ENCODE data around the gene IZUMO1. TPM values are rescaled to one million over a fixed set of nuclear protein-coding genes. Genes with fewer than 3 reads are reported as not detected.

The IZUMO1 gene
- polyA plus RNA-seq, 1 donor (not counting 4 experiments of a cell fraction or from before 2014, with no cell fraction given): 0.63 TPM

DNA sequence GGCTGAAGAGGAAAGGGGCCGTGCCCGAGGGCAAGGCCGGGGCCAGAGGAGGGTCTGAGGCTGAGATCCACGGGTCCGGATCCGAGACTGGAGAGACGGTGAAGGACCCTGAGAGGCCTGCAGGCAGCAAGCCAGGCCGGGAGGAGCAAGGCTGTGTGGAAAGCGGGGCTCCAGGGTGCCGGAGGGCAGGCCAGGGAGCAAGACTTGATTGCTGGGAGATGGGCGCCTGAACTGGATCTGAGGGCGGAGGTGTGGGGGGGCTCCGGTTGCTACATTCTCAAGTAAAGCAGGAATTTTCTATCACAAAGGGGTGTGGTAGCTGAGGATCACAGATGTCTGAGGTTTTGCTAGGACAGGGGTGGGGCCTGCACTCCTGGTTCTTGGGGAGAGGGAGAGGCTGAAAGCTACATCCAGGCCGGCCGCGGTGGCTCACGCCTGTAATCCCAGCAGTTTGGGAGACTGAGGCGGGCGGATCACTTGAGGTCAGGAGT lies 31.0 kb downstream of the IZUMO1 start:
- Histone ChIP-seq H3K4me3 (ENCODE audit: control insufficient read depth in 2 of 3, extremely low read depth in 1 of 3, insufficient read depth in 2 of 3, low read depth in 1 of 3, low read length in 3 of 3) (peak overlapping the region in 2 of 3 experiments; percentile 26 to 32), H4K20me1 (ENCODE audit: control insufficient read depth, extremely low read depth, insufficient read depth, low read length) (no peaks in the 10 kb centered on the region), H3K36me3 (ENCODE audit: control insufficient read depth in 2 of 2, extremely low read depth in 1 of 2, insufficient read depth in 2 of 2, low read length in 2 of 2) (no peaks in the 10 kb centered on the region), H3K9ac (ENCODE audit: control insufficient read depth, extremely low read depth, insufficient read depth, low read length) (no peak overlapping the region), H3K27ac (ENCODE audit: control insufficient read depth, insufficient read depth, low read length) (no peak overlapping the region), H3K4me1 (ENCODE audit: control insufficient read depth, extremely low read depth, insufficient read depth, low read length) (peaks cover 30% of the 10 kb centered on the region), H3K4me2 (ENCODE audit: control insufficient read depth, extremely low read depth, insufficient read depth, low read depth, low read length) (peak overlapping the region; percentile 96), H3K9me1 (ENCODE audit: control insufficient read depth, extremely low read depth, insufficient read depth, low read length) (no peaks in the 10 kb centered on the region), H3K9me3 (ENCODE audit: control insufficient read depth, low read depth, low read length) (no peaks in the 10 kb centered on the region), H3K27me3 (ENCODE audit: control insufficient read depth, extremely low read depth, insufficient read depth, low read length) (no peaks in the 10 kb centered on the region), H3K79me2 (ENCODE audit: control insufficient read depth, insufficient read depth, low read length) (peaks cover 4% of the 10 kb centered on the region), H2AFZ (ENCODE audit: control insufficient read depth, low read length) (peak overlapping the region; percentile 13)
- DNase-seq (ENCODE audit: low read depth, low spot score) (no peak), FAIRE-seq (no peak)
- dilution Hi-C loops (cut with MboI; ENCODE audit: extremely low pct_ligation_motif_present, low sequenced_read_pairs): no loop called here
- TF ChIP-seq, protein P1, sequence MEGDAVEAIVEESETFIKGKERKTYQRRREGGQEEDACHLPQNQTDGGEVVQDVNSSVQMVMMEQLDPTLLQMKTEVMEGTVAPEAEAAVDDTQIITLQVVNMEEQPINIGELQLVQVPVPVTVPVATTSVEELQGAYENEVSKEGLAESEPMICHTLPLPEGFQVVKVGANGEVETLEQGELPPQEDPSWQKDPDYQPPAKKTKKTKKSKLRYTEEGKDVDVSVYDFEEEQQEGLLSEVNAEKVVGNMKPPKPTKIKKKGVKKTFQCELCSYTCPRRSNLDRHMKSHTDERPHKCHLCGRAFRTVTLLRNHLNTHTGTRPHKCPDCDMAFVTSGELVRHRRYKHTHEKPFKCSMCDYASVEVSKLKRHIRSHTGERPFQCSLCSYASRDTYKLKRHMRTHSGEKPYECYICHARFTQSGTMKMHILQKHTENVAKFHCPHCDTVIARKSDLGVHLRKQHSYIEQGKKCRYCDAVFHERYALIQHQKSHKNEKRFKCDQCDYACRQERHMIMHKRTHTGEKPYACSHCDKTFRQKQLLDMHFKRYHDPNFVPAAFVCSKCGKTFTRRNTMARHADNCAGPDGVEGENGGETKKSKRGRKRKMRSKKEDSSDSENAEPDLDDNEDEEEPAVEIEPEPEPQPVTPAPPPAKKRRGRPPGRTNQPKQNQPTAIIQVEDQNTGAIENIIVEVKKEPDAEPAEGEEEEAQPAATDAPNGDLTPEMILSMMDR (optimal IDR thresholded peaks at IDR 0.05 in 1 of 3, IDR thresholded peaks at IDR 0.05 in 1 of 3, conservative IDR thresholded peaks at IDR 0.05 in 1 of 3; ENCODE audit: extremely low read depth in 1 of 3, insufficient read depth in 2 of 3, low read length in 3 of 3): no peak
- no peak for TF ChIP-seq EZH2 (IDR thresholded peaks at IDR 0.05; ENCODE audit: low read length)

DNA sequence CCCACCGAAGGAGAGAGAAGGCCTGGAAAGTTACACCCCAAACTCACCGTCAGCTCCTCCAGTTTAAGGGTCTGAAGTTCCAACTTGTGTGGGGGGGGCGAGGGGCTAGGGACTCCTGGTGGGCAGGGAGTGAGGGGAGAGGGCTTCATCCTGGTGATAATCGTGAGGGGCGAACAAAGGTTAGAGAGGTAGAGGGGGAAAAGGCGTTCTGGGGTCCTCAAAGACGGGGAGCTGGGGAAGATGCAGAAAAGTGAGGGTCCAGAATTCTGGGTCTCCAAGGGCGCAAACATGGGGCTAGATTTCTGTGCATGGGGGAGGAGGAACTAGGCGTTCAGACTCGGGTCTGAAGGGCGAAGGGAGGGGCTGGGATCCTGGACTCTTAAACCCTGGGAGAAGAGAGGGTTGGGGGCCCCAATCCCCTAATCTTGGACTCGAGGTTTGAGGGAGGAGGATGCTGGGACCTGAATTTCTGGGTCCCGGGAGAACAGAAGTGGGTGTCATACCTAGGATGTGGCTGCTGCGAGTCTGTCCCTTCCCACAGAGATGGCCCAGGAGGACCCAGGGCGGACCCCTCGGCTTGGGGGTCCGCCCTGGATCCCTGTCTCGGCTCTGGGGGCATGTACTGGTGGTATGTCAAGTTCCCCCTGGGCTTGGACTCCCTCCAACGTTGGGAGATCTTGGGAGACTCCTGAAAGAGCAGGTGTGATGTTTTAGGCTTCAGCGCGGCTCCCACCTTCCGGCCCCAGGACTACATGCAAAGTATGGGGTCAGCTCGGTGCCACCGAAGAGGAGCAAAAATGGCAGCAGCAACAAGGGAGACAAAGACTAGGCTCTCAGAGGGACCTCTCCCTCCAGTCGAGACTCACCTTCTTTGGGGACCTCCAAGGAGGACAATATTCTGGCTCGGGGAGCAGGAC lies 31.7 kb downstream of the IZUMO1 start:
- DNase-seq (ENCODE audit: low read depth, low spot score) (no peak), FAIRE-seq (no peak)
- Histone ChIP-seq H3K4me1 (ENCODE audit: control insufficient read depth, extremely low read depth, insufficient read depth, low read length) (peaks cover 30% of the 10 kb centered on the region), H3K4me3 (ENCODE audit: control insufficient read depth in 2 of 3, extremely low read depth in 1 of 3, insufficient read depth in 2 of 3, low read depth in 1 of 3, low read length in 3 of 3) (peak overlapping the region; percentile 57 to 79 (median 78)), H3K27me3 (ENCODE audit: control insufficient read depth, extremely low read depth, insufficient read depth, low read length) (no peaks in the 10 kb centered on the region), H3K9me1 (ENCODE audit: control insufficient read depth, extremely low read depth, insufficient read depth, low read length) (no peaks in the 10 kb centered on the region), H3K9me3 (ENCODE audit: control insufficient read depth, low read depth, low read length) (no peaks in the 10 kb centered on the region), H3K36me3 (ENCODE audit: control insufficient read depth in 2 of 2, extremely low read depth in 1 of 2, insufficient read depth in 2 of 2, low read length in 2 of 2) (no peaks in the 10 kb centered on the region), H3K4me2 (ENCODE audit: control insufficient read depth, extremely low read depth, insufficient read depth, low read depth, low read length) (peak overlapping the region; percentile 96), H3K79me2 (ENCODE audit: control insufficient read depth, insufficient read depth, low read length) (peaks cover 4% of the 10 kb centered on the region), H4K20me1 (ENCODE audit: control insufficient read depth, extremely low read depth, insufficient read depth, low read length) (no peaks in the 10 kb centered on the region), H2AFZ (ENCODE audit: control insufficient read depth, low read length) (peak overlapping the region; percentile 63), H3K9ac (ENCODE audit: control insufficient read depth, extremely low read depth, insufficient read depth, low read length) (peak overlapping the region; percentile 80), H3K27ac (ENCODE audit: control insufficient read depth, insufficient read depth, low read length) (peak overlapping the region; percentile 71)
- TF ChIP-seq, protein P1 (optimal IDR thresholded peaks at IDR 0.05 in 1 of 3, IDR thresholded peaks at IDR 0.05 in 1 of 3, conservative IDR thresholded peaks at IDR 0.05 in 1 of 3; ENCODE audit: extremely low read depth in 1 of 3, insufficient read depth in 2 of 3, low read length in 3 of 3): no peak
- TF ChIP-seq EZH2 (IDR thresholded peaks at IDR 0.05; ENCODE audit: low read length): no peak
- dilution Hi-C loops (cut with MboI; ENCODE audit: extremely low pct_ligation_motif_present, low sequenced_read_pairs): no loop called here
